Activated naive CD8-positive, alpha-beta T cell (primary cell): ENCODE data around the gene AGO1.
A peak's percentile ranks its signal among the peaks of the same experiment; 100 is the strongest.
"Not testable (repeated sequence)": the region's sequence is repeated elsewhere in the genome, so short reads cannot be mapped to it uniquely, and the experiment has no call there.

Source experiments
- H3K27ac Mint-ChIP-seq: one replicate; pipeline ENCODE4 v1.8.0; 2021; ENCODE audit warnings: mixed read lengths
- H3K27me3 Mint-ChIP-seq: one replicate; pipeline ENCODE4 v1.8.0; 2021; ENCODE audit warnings: mixed read lengths
- H3K36me3 Mint-ChIP-seq: one replicate; pipeline ENCODE4 v1.8.0; 2021; ENCODE audit warnings: mixed read lengths
- H3K4me1 Mint-ChIP-seq: one replicate; pipeline ENCODE4 v1.8.0; 2021; ENCODE audit warnings: low read depth, mixed read lengths
- H3K4me3 Mint-ChIP-seq: one replicate; pipeline ENCODE4 v1.8.0; 2021; ENCODE audit warnings: mild to moderate bottlenecking, mixed read lengths
- H3K9me3 Mint-ChIP-seq: one replicate; pipeline ENCODE4 v1.8.0; 2021; ENCODE audit warnings: low read depth, mixed read lengths

The AGO1 gene

GRCh38 chr1:35857830-35858229 lies 25.2 kb upstream of the AGO1 start:
- no peak overlapping the region for H3K4me3 Mint-ChIP-seq
- no peaks in the 10 kb centered on the region for H3K27me3 Mint-ChIP-seq
- H3K36me3 Mint-ChIP-seq: peaks cover 7% of the 10 kb centered on the region
- H3K4me1 Mint-ChIP-seq: no peaks in the 10 kb centered on the region
- no peak overlapping the region for H3K27ac Mint-ChIP-seq
- H3K9me3 Mint-ChIP-seq: no peaks in the 10 kb centered on the region

- no peaks in the 10 kb centered on the region for H3K36me3 Mint-ChIP-seq
- H3K4me3 Mint-ChIP-seq: no peak overlapping the region
- no peaks in the 10 kb centered on the region for H3K27me3 Mint-ChIP-seq
- no peaks in the 10 kb centered on the region for H3K4me1 Mint-ChIP-seq
- no peaks in the 10 kb centered on the region for H3K9me3 Mint-ChIP-seq
- no peak overlapping the region for H3K27ac Mint-ChIP-seq
These were observed 22.3 kb upstream of the AGO1 start for GRCh38 chr1:35860696-35861095.

- Mint-ChIP-seq H3K27ac (no peak overlapping the region), H3K4me1 (no peaks in the 10 kb centered on the region), H3K36me3 (no peaks in the 10 kb centered on the region), H3K27me3 (no peaks in the 10 kb centered on the region), H3K4me3 (no peak overlapping the region), H3K9me3 (no peaks in the 10 kb centered on the region)
These were observed 19.9 kb upstream of the AGO1 start for GRCh38 chr1:35863136-35863535.

GRCh38 chr1:35863881-35864625 lies 19.0 kb upstream of the AGO1 start:
- Mint-ChIP-seq H3K27me3 (no peaks in the 10 kb centered on the region), H3K9me3 (no peaks in the 10 kb centered on the region), H3K4me1 (no peaks in the 10 kb centered on the region), H3K4me3 (no peak overlapping the region), H3K36me3 (no peaks in the 10 kb centered on the region), H3K27ac (no peak overlapping the region)

GRCh38 chr1:35864813-35865212 lies 18.2 kb upstream of the AGO1 start:
- Mint-ChIP-seq H3K36me3 (no peaks in the 10 kb centered on the region), H3K27me3 (no peaks in the 10 kb centered on the region), H3K4me3 (no peak overlapping the region), H3K27ac (no peak overlapping the region), H3K9me3 (no peaks in the 10 kb centered on the region), H3K4me1 (no peaks in the 10 kb centered on the region)

GRCh38 chr1:35866991-35867390 lies 16.0 kb upstream of the AGO1 start:
- Mint-ChIP-seq H3K4me3 (no peak overlapping the region), H3K27ac (no peak overlapping the region), H3K9me3 (no peaks in the 10 kb centered on the region), H3K36me3 (no peaks in the 10 kb centered on the region), H3K4me1 (no peaks in the 10 kb centered on the region), H3K27me3 (no peaks in the 10 kb centered on the region)

GRCh38 chr1:35869245-35869950 lies 13.6 kb upstream of the AGO1 start:
- not testable (repeated sequence) for H3K9me3 Mint-ChIP-seq, H3K4me3 Mint-ChIP-seq

GRCh38 chr1:35870651-35871309 lies 12.2 kb upstream of the AGO1 start:
- Mint-ChIP-seq H3K9me3 (no peaks in the 10 kb centered on the region), H3K4me3 (no peak overlapping the region), H3K27ac (no peak overlapping the region), H3K4me1 (no peaks in the 10 kb centered on the region), H3K36me3 (no peaks in the 10 kb centered on the region), H3K27me3 (no peaks in the 10 kb centered on the region)

More at GRCh38 chr1:35869245-35869950, 13.6 kb upstream of the AGO1 start:
- not testable (repeated sequence) for H3K27ac Mint-ChIP-seq, H3K27me3 Mint-ChIP-seq, H3K36me3 Mint-ChIP-seq, H3K4me1 Mint-ChIP-seq

- Mint-ChIP-seq H3K4me1 (no peaks in the 10 kb centered on the region), H3K9me3 (no peaks in the 10 kb centered on the region), H3K27me3 (no peaks in the 10 kb centered on the region), H3K27ac (no peak overlapping the region), H3K36me3 (no peaks in the 10 kb centered on the region), H3K4me3 (no peak overlapping the region)
These were observed 9.7 kb upstream of the AGO1 start for GRCh38 chr1:35873243-35873750.

GRCh38 chr1:35874115-35874514 lies 8.9 kb upstream of the AGO1 start:
- H3K4me3 Mint-ChIP-seq, H3K4me1 Mint-ChIP-seq, H3K27me3 Mint-ChIP-seq, H3K9me3 Mint-ChIP-seq, H3K36me3 Mint-ChIP-seq, H3K27ac Mint-ChIP-seq: not testable (repeated sequence)

- Mint-ChIP-seq H3K4me3 (no peak overlapping the region), H3K4me1 (peaks cover 2% of the 10 kb centered on the region), H3K36me3 (no peaks in the 10 kb centered on the region), H3K9me3 (no peaks in the 10 kb centered on the region), H3K27me3 (no peaks in the 10 kb centered on the region), H3K27ac (no peak overlapping the region)
These were observed 6.0 kb upstream of the AGO1 start for GRCh38 chr1:35876988-35877387.

- H3K27me3 Mint-ChIP-seq: no peaks in the 10 kb centered on the region
- peaks cover 38% of the 10 kb centered on the region for H3K4me1 Mint-ChIP-seq
- H3K9me3 Mint-ChIP-seq: no peaks in the 10 kb centered on the region
- peak overlapping the region; percentile 60 for H3K4me3 Mint-ChIP-seq
- H3K36me3 Mint-ChIP-seq: no peaks in the 10 kb centered on the region
- peak overlapping the region; percentile 29 for H3K27ac Mint-ChIP-seq
These were observed 1.1 kb upstream of the AGO1 start for GRCh38 chr1:35881850-35882273.

GRCh38 chr1:35882586-35882944 lies 444 bp upstream of the AGO1 start:
- Mint-ChIP-seq H3K36me3 (no peaks in the 10 kb centered on the region), H3K4me1 (peaks cover 45% of the 10 kb centered on the region), H3K9me3 (no peaks in the 10 kb centered on the region), H3K4me3 (peak overlapping the region; percentile 60), H3K27me3 (no peaks in the 10 kb centered on the region), H3K27ac (no peak overlapping the region)

- peaks cover 49% of the 10 kb centered on the region for H3K4me1 Mint-ChIP-seq
- peaks cover under 1% of the 10 kb centered on the region for H3K36me3 Mint-ChIP-seq
- H3K4me3 Mint-ChIP-seq: peak overlapping the region; percentile 94
- peak overlapping the region; percentile 88 for H3K27ac Mint-ChIP-seq
- no peaks in the 10 kb centered on the region for H3K9me3 Mint-ChIP-seq
- H3K27me3 Mint-ChIP-seq: no peaks in the 10 kb centered on the region
These were observed 659 bp downstream of the AGO1 start for GRCh38 chr1:35883635-35884101.

- H3K27ac Mint-ChIP-seq: peak overlapping the region; percentile 54
- peaks cover 49% of the 10 kb centered on the region for H3K4me1 Mint-ChIP-seq
- no peaks in the 10 kb centered on the region for H3K9me3 Mint-ChIP-seq
- no peaks in the 10 kb centered on the region for H3K27me3 Mint-ChIP-seq
- H3K4me3 Mint-ChIP-seq: peak overlapping the region; percentile 64
- peaks cover 3% of the 10 kb centered on the region for H3K36me3 Mint-ChIP-seq
These were observed 1.9 kb downstream of the AGO1 start for GRCh38 chr1:35884934-35885333.
